GM21367 (cell line): ENCODE results near the gene LPGAT1.
"Not testable (repeated sequence)": the region's sequence is repeated elsewhere in the genome, so short reads cannot be mapped to it uniquely, and the experiment has no call there.

Source experiments
- ATAC-seq: cut with Tn5 transposase; IDR thresholded peaks from one replicate; pipeline ENCODE4 v1.9.1; 2021; ENCODE audit not compliant: unreplicated experiment

Gene LPGAT1

GRCh38 chr1:211705467-211706091 lies 125.0 kb downstream of the LPGAT1 start:
- ATAC-seq = no peak

- ATAC-seq = no peak
These were observed 126.0 kb downstream of the LPGAT1 start for GRCh38 chr1:211704543-211704942.

- ATAC-seq = no peak
These were observed 126.6 kb downstream of the LPGAT1 start for GRCh38 chr1:211703812-211704537.

DNA sequence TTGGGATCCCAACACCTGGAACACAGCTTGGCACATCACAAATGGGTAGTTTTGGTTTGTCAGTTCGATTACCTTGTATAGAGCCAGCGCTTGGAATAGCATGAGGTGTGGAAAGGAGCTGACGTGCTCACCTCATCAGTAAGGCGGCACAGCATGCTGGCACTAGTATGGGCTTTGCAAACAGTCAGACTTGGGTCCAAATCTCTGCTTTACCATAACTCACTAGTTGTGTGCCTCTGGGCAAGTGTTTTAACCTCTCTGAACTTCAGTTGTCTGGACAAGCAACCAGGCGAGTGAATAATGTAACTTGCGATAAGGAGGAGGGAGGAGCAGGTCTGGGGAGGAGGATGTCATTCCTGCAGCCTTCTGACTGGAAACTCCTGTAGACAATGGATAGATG lies 128.8 kb downstream of the LPGAT1 start:
- ATAC-seq = no peak

DNA sequence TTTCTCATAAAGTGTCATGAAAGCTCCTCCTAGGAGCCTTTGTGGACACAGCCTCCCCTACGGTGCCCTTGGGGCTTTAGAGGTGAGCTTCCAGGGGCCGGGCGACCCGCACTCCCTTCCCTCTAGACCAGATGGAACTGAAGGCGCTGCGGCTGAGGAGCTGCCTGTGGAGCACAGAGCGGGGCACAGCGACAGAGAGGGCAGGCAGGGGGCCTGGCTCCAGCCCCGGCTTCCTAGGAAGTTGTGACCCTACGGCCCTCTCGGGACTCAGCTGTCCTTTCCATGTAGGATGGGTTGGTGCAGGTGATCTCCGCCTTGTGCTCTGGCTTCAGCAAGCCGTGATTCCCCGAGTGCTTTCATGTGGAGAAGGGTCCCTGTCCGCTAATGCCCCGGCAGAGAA lies 131.5 kb downstream of the LPGAT1 start:
- ATAC-seq = no peak

GRCh38 chr1:211698161-211699026 lies 132.2 kb downstream of the LPGAT1 start:
- ATAC-seq = peak; percentile 40

DNA sequence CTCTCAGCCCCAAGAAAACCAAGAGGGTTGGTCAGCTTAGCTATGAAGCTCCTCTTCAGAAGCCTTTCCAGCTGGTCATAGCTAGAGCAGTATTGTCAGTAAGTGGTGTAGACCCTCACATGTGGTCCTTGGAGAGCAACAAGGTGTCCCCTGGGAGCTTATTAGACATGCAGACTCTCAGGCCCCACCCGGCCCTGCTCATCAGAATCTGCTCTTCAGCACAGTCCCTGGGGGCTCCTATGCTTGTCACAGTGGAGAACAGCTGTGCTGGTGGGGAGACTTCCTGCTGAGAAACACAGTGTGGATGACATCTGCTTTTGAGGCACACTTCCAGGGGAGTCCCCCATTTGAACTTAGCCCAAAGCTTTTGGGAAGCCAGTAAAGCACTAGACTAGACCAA lies 133.2 kb downstream of the LPGAT1 start:
- ATAC-seq = peak; percentile 76

- ATAC-seq = peak; percentile 43
These were observed 135.3 kb downstream of the LPGAT1 start for GRCh38 chr1:211695135-211695816.

DNA sequence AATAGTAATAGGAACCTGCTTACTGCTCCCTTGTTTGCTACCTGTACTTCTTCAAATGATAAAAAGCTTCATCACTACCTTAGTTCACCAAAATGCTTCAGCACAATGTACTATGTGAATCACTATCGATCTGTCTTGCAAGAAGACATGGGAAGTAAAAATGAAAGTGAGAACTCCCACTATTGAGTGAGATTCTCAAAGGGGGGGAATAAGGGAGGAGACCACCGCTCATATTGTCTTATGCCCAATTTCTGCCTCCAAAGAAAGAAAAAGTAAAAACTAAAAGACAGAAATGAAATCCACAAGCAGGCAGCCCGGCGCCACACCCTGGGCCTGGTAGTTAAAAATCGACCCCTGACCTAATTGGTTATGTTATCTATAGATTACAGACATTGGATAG lies 136.7 kb downstream of the LPGAT1 start:
- ATAC-seq = not testable (repeated sequence)
